Left ventricle myocardium superior (tissue), 1 donor: ENCODE results near the gene LSMEM2. TPM values are rescaled to one million over a fixed set of nuclear protein-coding genes. Genes with fewer than 3 reads are reported as not detected.

Experiments
- ATAC-seq: fragments of 200-7000 bp; cut with Tn5 transposase; one replicate; pipeline ENCODE4 v1.9.1; 2020; ENCODE audit warnings: mild to moderate bottlenecking, moderate library complexity
- DNase-seq: peaks from one replicate; pipeline ENCODE4 v3.0.0-alpha.2; 2020
- intact Hi-C: fragments of 100-400 bp; cut with micrococcal nuclease; formaldehyde crosslinking; loops from one replicate; pipeline ENCODE4 v1.11.0; 2022
- long read RNA-seq: library from polyadenylated mRNA; unstranded; transcript quantifications from one replicate; pipeline ENCODE4 v2.0.0, GENCODE V29; 2021
- total RNA-seq: library from RNA; stranded (reverse); fragmentation: NEBNext Ultra II Directional; extraction: Animal tissue kit (Norgen Biotek cat#: 25700); gene quantifications from one replicate; pipeline ENCODE4 v1.2.1, GENCODE V29; 2021
- donor health status: DM: no; HTN: yes; CAD: no; lungs with severe emphysema.

Gene LSMEM2
- 31.6 TPM for total RNA-seq
- long read RNA-seq, transcript LSMEM2-201 (4 exons, 1,494 nt) = major isoform, 52 of 74 reads
- long read RNA-seq, partial matches to known transcripts = 5 of 74 reads
- long read RNA-seq, other reads (novel, unspliced or antisense) = 17 of 74 reads

DNA sequence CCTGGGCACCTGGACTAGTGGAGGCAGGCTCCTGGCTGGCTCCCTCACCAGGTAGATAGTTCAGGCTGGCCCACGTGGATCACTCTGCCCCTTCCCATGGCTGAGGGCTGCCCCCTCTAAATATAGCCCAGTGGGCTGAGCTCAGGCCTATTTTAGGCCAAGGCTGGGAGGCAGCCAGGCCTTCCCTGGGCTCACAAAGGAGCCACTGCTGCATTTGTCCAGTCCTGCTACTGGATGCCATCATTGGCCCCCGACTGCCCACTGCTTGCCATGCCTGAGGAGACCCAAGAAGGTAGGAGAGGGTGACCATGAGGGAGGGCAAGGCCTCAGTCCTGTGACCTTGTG lies at the start of gene LSMEM2:
Gene LSMEM2 (plus strand): TSS at position 208 of the 345 bp plus-strand sequence. CDS start 27 bp downstream, at position 235.
- intact Hi-C loops = no loop called here
- ATAC-seq = peak; percentile 90

DNA sequence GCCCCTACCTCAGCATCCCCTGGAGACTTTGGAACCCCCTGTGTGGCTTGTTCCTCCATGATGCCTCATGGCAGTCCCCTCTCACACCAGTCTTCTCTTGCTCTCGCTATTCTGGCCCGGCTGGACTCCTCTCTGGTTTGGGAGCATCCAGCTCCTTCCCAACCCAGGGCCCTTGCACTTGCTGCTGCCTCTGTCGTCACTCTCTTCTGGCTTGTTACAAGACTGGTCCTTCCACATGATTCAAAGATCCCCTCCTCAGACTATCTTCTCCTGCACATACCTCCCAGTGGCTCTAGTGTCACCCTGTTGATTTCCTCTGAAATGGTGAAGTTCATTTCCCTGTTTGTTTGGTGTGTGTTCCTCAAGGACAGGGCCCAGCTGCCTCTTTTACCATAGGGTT lies 49.4 kb upstream of the LSMEM2 start:
- ATAC-seq = no peak
- DNase-seq = no peak
- intact Hi-C loops = loop anchor here (5.0 kb wide), 1 partner anchor 37 kb away; the partner anchor contains the start of gene GNAT1

More for the DNA sequence above, at the start of gene LSMEM2:
- peak; percentile 84 for DNase-seq

DNA sequence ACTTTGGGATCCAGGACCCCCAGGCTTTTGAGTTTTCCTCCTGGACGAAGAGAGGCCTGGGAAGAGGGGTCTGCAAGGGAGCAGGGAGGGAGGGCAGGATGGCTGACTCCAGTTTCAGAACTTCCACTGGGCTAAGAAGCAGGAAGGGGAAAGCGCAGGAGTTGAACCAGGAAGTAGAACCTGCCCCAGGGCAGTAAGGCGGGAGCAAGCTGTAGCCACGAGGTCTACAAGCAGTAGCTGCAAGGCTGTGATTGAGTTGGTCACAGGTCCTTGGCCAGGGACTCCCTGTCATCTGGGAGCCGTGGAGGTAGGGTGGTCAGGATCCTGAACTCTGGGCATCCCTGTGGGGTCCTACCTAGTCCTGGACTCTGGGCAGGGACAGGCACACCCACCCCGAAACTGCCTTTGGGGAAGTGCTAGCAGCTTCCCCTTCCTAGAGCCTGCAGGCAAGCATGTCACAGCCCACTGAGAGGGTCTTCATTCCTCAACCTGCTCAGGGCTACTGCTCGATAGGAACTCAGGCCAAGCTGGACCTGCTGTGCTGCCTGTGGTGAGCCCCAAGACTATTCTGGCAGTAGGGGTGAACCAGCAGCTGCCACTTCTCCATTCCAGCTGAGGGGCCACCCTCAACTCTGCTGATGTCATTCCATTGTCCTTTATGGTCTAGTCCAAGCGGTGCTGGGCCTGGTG lies 48.6 kb upstream of the LSMEM2 start:
- DNase-seq = no peak
- ATAC-seq = no peak
- intact Hi-C loops = no loop called here

DNA sequence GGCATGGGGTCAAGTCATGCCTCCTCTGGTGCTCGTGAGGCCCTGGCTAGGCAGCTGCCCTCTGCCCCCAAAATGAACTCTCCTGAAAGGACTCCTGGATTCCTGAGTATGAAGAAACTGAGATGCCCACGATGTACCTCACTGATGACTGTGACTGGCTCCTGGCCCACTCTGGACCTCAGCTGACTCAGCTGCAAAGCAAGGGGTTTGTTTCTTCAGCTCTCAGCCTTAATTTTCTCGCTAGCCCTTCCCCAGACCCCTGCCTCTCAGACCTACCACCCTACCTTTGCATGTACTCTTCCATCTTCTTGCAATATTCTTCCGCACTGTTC lies 48.1 kb upstream of the LSMEM2 start:
- ATAC-seq (no peak), DNase-seq (no peak)
- intact Hi-C loops = no loop called here

DNA sequence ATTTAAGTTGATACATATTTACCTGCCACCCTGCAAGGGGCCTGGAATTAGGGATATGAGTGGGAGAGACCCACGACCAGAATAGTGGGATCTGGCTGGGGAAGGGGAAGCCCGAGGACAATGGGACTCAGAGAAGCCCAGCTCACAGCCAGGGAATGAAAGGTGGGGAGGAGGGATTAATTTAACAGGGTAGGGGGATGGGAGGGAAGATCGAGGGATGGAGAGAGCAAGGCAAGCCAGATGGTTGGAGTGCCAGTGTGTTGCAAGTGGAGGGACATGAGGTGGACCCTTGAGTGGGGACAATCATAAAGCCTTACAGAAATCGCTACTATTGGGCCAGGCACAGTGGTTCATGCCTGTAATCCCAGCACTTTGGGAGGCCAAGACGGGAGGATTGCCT lies 47.3 kb upstream of the LSMEM2 start:
- no peak for DNase-seq
- no peak for ATAC-seq
- intact Hi-C loops = no loop called here

DNA sequence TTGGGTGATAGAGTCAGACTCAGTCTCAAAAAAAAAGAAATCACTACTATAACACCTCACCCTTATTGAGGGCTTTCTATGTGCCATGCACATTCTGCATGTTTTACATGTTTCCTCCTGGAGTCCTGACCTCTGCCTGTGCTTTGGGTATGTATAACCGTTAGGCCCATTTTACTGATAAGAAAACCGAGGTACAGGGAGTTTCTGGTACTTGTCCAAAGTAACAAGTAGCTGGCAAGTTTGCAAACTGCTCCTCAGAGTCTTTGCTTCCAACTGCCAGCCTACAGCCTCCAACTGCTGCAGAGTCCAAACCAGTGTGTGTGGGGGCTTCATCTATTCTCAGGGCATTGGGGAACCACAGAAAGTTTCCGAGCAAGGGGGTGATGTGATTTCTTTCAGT lies 46.6 kb upstream of the LSMEM2 start:
- intact Hi-C loops = no loop called here
- ATAC-seq (no peak), DNase-seq (no peak)

DNA sequence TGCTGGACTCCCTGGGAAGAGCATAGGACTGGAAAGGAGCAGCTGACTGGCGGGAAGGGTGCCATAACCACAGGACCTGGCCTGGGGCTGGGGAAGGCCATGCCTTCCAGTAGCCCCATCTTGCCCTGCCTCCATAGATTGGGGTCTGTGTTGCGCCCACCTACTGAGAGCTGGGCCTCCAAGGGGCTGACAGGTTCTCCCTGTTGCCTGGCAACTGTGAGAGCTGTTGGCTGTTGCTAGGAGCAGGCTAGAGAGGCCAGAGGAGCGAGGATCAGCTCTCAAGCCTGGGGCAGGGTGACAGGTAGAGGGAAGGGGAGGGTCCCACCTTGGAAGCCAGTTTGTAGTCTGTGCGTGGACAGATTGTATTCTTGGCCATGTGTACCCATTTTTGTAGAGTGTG lies 45.7 kb upstream of the LSMEM2 start:
- ATAC-seq = no peak
- intact Hi-C loops = no loop called here
- no peak for DNase-seq

DNA sequence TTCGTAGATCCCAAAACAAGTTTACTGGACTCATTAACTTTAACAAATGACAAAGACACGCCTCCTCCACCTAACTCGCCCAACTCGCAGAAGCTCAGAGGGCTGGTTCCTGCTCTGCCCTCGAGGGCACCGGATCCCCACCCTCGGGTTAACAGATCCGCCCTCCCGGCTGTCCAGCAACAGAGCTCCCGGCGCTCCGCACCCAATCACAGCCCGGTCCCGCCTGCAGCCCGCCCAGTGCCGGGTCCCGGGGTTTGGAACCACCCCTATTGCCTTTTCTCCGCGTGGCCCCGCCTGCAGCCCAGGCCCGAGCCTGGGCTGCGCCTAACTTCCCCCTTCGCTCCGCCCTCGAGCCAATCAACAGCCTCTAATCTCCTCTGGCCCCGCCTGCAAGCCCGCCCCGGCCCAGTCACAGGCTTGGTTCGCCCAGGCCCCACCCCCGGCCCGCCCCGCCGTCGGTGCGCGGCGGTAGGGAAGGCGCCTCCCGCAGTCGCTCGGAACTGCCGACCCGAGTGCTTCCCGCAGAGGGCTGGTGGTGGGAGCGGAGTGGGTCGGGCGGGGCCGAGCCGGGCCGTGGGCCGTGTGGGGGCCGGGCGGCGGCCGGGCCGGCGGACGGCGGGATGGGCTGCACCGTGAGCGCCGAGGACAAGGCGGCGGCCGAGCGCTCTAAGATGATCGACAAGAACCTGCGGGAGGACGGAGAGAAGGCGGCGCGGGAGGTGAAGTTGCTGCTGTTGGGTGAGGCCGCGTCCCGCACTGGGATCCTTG lies 43.0 kb upstream of the LSMEM2 start, which contains the start of gene GNAI2:
Gene GNAI2 (plus strand): TSS at position 489 of the 768 bp plus-strand sequence. CDS start 132 bp downstream, at position 621.
- DNase-seq (peak; percentile 99), ATAC-seq (peak; percentile 89)
- intact Hi-C loops = no loop called here

DNA sequence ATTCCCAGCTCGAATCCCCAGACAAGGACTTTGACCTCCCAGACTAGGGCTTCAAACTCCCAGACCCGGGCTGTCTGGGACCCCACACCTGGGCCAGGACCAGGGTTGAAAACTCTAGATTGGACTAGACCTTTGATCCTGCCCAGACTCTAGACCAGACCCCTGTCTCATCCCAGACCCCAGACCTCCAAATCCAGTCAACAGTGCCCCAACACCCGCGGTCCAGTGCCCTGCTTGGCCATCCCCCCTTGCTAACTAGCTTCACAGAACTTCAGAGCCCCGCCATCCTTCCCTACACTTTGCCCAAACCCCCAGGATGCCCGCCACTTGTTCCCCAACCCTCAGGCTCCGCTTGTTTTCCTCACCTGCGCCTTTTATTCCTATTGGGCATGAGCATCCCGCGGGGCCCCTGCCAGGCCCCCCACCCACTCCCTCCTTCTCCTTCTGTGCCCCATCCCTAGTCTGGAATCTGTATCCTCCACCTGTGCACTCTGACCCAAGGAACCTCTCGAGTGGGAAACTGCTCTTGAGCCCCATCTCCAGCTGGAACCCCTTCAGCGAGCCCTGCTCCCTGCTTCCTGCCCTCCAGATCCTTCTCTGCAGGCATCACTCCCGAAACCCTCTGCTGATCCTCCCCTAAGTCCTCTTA lies 42.3 kb upstream of the LSMEM2 start:
- DNase-seq (no peak), ATAC-seq (no peak)
- intact Hi-C loops = no loop called here

DNA sequence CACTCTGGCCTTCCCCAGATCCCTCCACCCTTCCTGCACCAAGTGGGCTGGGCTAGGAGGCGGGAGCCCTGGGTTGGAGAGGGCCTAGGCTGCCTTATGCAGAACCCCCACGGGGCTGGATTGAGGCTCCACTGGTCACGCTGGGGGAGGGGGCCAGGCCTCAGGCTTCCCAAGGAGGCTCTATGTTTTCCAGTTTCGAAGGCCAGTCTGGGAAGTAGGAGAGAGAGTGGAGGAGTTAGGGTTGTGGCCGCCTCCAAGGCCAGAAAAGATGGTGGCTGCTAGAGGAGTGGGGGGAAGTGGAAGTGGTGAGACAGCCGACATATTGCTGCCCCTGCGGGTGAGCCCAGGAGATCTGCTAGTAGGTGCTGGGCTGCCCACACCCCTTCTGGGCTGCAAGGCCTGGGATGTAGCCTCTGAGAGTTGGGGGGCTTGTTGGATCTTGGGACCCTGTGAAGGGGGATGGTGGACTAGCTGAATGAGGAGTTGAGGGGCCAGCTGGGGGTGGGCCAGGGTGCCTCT lies 41.7 kb upstream of the LSMEM2 start:
- DNase-seq (peak; percentile 61), ATAC-seq (no peak)
- intact Hi-C loops = no loop called here

DNA sequence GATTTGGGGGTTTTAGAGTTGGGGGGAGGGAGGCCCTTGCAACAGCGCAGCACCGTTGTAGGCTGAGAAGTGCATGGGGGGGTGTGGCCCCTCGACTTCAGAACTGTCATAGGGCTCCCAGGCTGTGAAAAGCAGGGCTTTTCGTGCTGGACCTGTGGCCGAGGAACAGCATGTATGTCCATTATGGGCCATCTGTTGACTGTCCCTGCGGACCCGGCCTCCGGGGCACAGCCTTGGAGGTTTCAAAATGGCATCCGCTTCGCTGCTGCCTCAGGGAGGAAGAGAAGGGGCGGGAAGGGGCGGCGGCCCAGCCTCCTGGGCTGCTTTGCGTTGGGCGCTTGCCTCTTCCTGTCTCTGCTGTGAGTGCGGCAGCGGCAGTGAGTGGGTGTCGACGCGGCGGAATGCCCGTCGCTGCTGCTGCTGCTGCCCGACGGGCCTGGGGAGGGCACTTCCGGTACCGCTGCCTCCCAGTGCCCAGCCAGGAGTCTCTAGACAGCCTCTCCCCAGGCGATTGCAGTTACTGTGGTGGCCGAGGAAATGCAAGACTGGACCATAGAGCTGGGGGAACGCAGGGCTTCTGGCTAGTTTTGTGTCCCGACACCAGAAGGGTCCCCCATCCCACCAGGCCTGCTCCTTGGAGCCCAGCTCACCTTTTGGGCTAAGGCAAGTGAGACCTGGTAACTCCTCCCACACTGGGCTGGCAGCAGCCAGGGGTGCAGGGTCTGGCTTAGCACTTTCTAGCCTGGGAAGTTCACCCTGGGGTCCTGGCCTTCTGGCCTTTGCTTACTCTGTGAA lies 40.9 kb upstream of the LSMEM2 start:
- intact Hi-C loops = no loop called here
- DNase-seq (peak; percentile 93), ATAC-seq (peak; percentile 56)

DNA sequence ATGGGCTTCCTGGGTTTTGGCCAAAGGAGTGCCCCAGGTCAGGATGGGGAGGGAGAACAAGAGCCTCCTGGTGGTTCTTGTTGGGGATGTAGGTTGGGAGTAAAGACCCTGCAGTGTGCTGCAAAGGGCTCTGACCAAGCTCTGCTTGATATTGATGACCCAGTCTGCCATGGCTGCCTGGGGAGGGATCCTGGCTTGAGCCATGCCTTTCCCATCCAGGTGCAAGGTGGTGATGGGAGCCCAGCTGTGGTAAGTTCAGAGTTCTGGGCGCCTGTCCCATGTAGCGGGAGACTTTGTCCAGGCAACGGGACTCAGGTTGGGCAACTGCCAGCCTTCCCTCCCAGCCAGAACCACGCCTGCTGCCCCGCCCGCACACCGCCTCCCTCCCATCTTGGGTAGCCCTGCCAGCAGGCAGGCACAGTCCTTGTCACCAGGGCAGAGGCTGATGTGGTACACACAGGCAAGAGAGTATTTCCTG lies 40.3 kb upstream of the LSMEM2 start:
- peak; percentile 93 for DNase-seq
- peak; percentile 54 for ATAC-seq
- intact Hi-C loops = no loop called here

DNA sequence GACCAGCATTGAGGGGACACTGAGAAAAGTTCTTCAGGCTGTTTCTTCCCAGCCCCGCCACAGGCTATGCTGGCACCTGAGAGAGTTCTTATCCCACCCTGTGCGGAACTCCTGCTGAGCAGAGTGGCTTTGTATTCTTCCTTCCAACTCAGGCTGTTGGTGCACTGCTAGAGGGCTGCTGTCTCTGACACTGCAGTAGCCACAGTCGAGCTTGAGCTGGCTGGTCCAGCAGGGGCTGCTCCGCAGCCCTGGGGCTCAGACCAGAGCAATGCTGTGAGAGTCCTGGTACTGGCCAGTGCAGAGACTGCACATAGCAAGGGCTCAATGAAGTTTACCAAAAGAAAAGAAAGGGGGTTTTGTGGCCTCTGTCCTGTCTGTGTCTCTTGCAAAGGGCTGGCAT lies 39.2 kb upstream of the LSMEM2 start:
- intact Hi-C loops = no loop called here
- DNase-seq (no peak), ATAC-seq (no peak)

DNA sequence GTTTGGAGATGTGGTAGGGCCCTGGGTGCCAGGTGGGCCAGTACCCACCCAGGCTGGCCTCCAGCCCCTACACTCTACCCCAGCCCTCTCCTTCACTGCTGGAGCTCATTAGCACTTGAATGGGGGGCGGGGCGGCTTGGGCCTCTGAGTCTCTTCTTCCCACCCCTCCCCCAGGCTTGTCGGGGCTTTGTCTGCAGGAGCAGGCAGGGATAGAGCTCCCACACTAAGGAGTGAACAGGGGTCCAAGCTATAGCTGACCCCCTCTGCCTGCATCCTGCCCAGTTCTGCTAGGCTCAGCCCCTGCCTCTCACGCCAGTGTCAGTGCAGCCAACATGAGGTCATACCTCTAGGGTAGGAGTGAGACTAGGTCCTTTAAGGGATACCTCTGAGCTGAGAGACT lies 37.7 kb upstream of the LSMEM2 start:
- intact Hi-C loops = no loop called here
- no peak for DNase-seq
- ATAC-seq = no peak

DNA sequence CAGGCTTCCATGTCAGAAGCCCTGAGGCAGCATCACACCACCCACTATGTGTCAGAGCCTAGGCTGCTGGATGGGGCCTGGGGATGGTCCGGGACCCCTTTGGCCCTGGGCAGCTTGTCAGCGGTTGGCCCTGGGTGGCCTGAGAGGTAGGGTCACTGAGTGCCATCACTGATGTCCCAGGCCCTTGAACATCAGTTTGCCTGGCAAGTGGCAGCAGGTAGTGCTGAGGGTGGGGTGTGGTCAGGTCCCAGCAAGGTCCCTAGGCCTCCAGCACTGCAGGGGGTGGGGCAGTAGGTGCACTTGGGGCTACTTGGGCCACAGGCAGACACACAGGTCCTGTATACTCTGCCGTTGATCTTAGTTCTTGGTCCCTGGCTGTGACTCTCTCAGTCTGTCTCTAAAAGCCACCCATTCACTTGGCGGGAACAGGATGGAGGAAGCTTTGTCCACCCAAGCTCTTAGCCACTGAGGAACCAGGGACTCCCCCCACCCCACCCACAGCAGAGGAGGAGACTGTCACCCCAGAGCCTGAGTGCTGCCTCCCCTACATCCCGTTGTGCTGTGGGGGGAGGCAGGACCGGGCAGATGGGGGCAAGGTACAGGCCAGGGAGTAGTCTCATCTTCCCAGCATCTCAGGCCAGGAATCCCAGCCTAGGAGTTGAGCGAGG lies 37.0 kb upstream of the LSMEM2 start:
- no peak for ATAC-seq
- intact Hi-C loops = no loop called here
- DNase-seq = no peak

DNA sequence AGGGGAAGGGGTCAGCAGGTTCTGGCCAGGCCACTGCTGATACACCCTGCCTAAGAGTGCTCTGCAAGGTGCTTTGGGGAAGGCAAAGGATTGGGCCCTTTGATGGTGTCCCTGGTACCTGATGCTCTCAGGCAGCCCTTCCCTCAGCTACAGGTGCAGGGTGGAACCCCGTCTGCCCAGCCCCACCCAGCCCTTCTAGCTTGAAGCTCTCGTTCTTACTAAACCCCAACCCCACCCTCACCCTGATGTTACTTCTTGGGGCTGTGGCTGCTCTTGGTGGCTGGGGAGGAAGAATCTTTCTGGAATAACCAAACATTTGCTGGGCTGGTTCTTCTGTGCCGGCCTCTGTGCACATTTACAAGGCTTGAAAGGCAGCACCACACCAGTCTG lies 36.5 kb upstream of the LSMEM2 start:
- DNase-seq (no peak), ATAC-seq (no peak)
- intact Hi-C loops = no loop called here

DNA sequence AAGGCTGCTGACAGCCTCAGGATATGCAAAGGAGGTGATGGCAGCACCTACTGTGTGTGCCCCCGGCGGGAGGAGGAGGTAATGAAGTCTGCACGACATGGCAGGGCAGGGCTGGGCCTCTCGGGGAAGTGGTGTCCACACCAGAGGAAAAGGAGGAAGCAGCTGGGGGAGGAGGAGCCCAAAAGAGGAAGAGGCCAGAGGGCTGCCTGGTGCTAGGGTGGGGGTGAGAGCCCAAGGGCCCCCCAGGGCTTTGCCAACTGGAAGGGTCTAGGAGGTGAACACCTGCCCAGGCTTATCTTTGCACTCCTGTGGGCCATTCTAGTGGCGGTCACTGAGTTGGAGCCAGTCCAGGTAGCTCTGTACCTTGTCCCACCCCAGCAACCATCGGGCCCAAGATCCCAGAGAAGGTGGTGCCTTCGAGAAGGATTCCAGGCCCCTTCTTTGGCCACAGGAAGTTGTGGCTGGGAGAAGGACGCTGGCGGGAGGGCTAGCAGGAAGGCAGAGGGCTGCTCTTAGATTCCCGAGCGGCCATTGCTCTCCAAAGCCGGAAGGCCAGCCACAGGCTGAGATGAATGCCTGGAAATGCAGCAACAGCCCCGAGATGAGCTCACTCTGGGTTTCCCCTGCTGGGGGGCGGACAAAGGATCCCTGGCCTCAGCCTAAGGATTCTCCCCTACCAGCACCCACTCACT lies 35.9 kb upstream of the LSMEM2 start:
- peak; percentile 77 for DNase-seq
- peak; percentile 24 for ATAC-seq
- intact Hi-C loops = no loop called here

DNA sequence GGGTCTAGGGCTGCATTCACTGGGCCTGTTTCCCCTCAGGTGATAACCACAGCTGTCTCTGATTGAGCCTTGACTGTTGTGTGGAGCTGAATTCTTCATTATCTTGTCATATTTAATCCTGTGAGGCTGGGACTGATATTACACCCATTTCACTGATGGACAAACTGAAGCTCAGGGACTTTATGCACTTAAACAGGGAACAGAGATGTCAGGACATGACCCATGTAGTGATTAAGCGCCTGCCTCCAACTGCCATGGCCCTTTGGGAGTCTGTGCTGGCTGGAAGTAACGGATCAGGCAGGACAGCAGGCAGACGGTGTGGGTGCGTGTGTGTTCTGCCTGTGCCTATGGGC lies 35.4 kb upstream of the LSMEM2 start:
- ATAC-seq = no peak
- intact Hi-C loops = no loop called here
- no peak for DNase-seq
